Activated CD8-positive, alpha-beta memory T cell treated with anti-CD3 and anti-CD28 coated beads for 24 hours (primary cell): Measurements from ENCODE around the gene TRAM1L1.

Experiments used
- DNase-seq: peaks from one replicate; pipeline ENCODE4 v3.0.0-alpha.2; 2020

Gene TRAM1L1

GRCh38 chr4:117084866-117085701 is at the start of gene TRAM1L1:
TSS of gene TRAM1L1 (minus strand) at chr4:117085576. CDS start at chr4:117085393, 183 bp downstream.
- peak; percentile 52 for DNase-seq

- no peak for DNase-seq
Measured at GRCh38 chr4:117134386-117134785, 49.0 kb upstream of the TRAM1L1 start.

GRCh38 chr4:117096886-117097285 is 11.5 kb upstream of the TRAM1L1 start:
- DNase-seq = no peak

GRCh38 chr4:117096462-117096861 is 11.1 kb upstream of the TRAM1L1 start:
- DNase-seq = no peak

- DNase-seq = no peak
Measured at GRCh38 chr4:117093571-117093970, 8.2 kb upstream of the TRAM1L1 start.

GRCh38 chr4:117077760-117078159 is 7.6 kb downstream of the TRAM1L1 start:
- DNase-seq = no peak

- no peak for DNase-seq
Measured at GRCh38 chr4:117068120-117068519, 17.3 kb downstream of the TRAM1L1 start.

- DNase-seq = no peak
Measured at GRCh38 chr4:117063961-117064696, 21.2 kb downstream of the TRAM1L1 start.

GRCh38 chr4:117042962-117043361 is 42.4 kb downstream of the TRAM1L1 start:
- DNase-seq = no peak
